GM20000 (cell line): ENCODE data around the gene ESF1.
A peak's percentile ranks its signal among the peaks of the same experiment; 100 is the strongest.

Experiments
- DNase-seq: peaks from one replicate; pipeline ENCODE4 v3.0.0; 2012; ENCODE audit warnings: low spot score
- TF ChIP-seq, protein P1 (sequence below): IDR thresholded peaks from 2 replicates; pipeline ENCODE4 v1.5.1; 2012; ENCODE audit warnings: mild to moderate bottlenecking, control low read depth; ENCODE audit errors: extremely low read depth, missing control alignments

Gene ESF1

DNA sequence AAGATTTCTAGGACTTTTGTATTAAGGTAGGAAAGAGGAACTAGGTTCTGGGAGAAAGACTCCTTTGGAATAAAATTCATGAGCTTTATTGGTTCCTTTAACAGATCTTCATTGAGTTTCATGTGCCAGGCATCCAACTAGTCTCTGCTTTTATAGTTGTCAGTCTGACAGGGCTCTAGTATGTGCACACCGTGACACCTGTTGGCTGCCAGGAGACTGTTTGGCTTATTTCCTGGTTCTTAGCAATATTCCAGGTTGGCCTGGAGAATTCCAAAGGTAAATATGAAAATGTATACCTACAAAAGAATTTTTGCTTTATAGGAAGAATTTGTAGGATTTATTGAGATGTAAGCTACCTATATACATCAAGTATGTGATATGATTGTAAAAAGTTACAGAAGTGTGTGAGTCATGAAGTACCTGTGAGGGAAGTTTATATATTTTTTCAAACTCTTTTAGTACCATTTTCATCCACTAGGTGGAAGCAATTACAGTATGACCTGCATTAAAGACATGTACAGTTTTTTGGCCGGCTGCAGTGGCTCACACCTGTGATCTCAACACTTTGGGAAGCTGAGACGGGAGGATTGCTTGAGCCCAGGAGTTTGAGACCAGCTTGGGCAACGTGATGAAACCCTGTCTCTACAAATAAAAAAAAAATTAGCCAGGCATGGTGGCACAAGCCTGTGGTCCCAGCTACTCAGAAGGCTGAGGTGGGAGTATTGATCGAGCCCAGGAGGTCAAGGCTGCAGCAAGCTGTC lies 35.3 kb upstream of the ESF1 start:
- TF ChIP-seq, protein P1, sequence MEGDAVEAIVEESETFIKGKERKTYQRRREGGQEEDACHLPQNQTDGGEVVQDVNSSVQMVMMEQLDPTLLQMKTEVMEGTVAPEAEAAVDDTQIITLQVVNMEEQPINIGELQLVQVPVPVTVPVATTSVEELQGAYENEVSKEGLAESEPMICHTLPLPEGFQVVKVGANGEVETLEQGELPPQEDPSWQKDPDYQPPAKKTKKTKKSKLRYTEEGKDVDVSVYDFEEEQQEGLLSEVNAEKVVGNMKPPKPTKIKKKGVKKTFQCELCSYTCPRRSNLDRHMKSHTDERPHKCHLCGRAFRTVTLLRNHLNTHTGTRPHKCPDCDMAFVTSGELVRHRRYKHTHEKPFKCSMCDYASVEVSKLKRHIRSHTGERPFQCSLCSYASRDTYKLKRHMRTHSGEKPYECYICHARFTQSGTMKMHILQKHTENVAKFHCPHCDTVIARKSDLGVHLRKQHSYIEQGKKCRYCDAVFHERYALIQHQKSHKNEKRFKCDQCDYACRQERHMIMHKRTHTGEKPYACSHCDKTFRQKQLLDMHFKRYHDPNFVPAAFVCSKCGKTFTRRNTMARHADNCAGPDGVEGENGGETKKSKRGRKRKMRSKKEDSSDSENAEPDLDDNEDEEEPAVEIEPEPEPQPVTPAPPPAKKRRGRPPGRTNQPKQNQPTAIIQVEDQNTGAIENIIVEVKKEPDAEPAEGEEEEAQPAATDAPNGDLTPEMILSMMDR, result peak; percentile 16
- peak; percentile 58 for DNase-seq

- TF ChIP-seq, protein P1, result no peak
- no peak for DNase-seq
Measured at GRCh38 chr20:13817342-13817741, 32.6 kb upstream of the ESF1 start.

- TF ChIP-seq, protein P1, result no peak
- no peak for DNase-seq
Measured at GRCh38 chr20:13816757-13817156, 32.0 kb upstream of the ESF1 start.

- TF ChIP-seq, protein P1, result no peak
- no peak for DNase-seq
Measured at GRCh38 chr20:13814672-13815071, 30.0 kb upstream of the ESF1 start.

DNA sequence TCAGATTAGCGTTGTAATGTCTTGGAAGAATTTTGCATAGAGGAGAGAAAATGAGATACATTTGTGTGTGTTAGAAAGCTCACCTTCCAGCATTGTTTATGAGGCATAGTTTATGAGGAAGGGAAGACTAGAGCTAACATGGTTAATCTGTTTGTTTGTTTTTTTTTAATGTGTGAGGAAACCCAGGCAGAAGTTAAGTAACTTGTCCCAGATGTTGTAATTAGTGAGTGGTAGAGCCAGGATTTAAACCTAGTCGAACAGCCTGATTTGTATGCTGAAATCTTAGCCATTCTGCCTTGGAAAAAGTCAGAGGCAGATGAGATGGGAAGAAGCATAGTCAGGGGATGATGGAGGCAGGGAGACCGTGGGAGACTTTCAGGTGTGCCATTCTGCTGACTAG lies 29.2 kb upstream of the ESF1 start:
- TF ChIP-seq, protein P1, result no peak

DNA sequence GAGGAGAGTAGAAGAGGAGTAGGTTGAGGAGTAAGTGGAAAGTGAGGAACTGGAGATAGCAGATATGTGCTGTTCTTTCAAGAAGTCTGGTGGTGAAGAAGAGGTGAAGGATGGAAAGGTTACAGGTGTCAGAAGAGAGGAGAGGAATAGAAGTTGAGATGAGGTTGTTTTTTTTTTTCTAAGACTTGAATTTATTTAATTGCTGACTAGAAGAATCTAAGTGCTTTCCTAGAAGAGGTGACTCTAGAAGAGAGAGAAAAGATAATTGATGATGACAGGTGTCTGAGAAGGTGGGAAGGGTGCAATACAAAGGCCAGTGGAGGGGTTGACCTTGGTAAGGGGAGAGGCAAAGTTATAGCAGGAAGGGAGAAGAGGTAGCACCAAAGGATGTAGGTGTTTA lies 25.7 kb upstream of the ESF1 start:
- TF ChIP-seq, protein P1, result no peak
- no peak for DNase-seq

More for the DNA sequence above, 29.2 kb upstream of the ESF1 start:
- DNase-seq, result no peak

- TF ChIP-seq, protein P1, result no peak
Measured at GRCh38 chr20:13809855-13810254, 25.1 kb upstream of the ESF1 start.

More at GRCh38 chr20:13809855-13810254, 25.1 kb upstream of the ESF1 start:
- DNase-seq, result no peak
